Fibroblast of peridontal ligament (primary cell): ENCODE results near the gene TCF4.

Experiments
- DNase-seq: peaks from one replicate; pipeline ENCODE4 v3.0.0-alpha.2; 2010; ENCODE audit errors: extremely low read depth

Gene TCF4

GRCh38 chr18:55413474-55413873 lies 174.5 kb downstream of the TCF4 start:
- no peak for DNase-seq

- DNase-seq: no peak
These were observed 180.0 kb downstream of the TCF4 start for GRCh38 chr18:55407774-55408535.

GRCh38 chr18:55407191-55407590 lies 180.8 kb downstream of the TCF4 start:
- no peak for DNase-seq

- no peak for DNase-seq
These were observed 181.5 kb downstream of the TCF4 start for GRCh38 chr18:55406451-55406991.

- DNase-seq: peak; percentile 95
These were observed 182.0 kb downstream of the TCF4 start for GRCh38 chr18:55405893-55406406.

- peak; percentile 62 for DNase-seq
These were observed 182.5 kb downstream of the TCF4 start for GRCh38 chr18:55405475-55405874.

GRCh38 chr18:55404832-55405465 lies 183.0 kb downstream of the TCF4 start:
- DNase-seq: no peak

- DNase-seq: no peak
These were observed 183.7 kb downstream of the TCF4 start for GRCh38 chr18:55404136-55404830.

- no peak for DNase-seq
These were observed 184.5 kb downstream of the TCF4 start for GRCh38 chr18:55403421-55403949.

- no peak for DNase-seq
These were observed 185.1 kb downstream of the TCF4 start for GRCh38 chr18:55402731-55403405.

- peak; percentile 24 for DNase-seq
These were observed 186.3 kb downstream of the TCF4 start for GRCh38 chr18:55401638-55402191.

GRCh38 chr18:55400590-55401541 lies 187.1 kb downstream of the TCF4 start:
- DNase-seq: no peak

- no peak for DNase-seq
These were observed 187.9 kb downstream of the TCF4 start for GRCh38 chr18:55400081-55400480.

GRCh38 chr18:55398858-55399257 lies 189.1 kb downstream of the TCF4 start:
- DNase-seq: no peak

- DNase-seq: no peak
These were observed 191.0 kb downstream of the TCF4 start for GRCh38 chr18:55396979-55397378.

- no peak for DNase-seq
These were observed 191.6 kb downstream of the TCF4 start for GRCh38 chr18:55396267-55396905.

- DNase-seq: no peak
These were observed 192.2 kb downstream of the TCF4 start for GRCh38 chr18:55395799-55396198.

GRCh38 chr18:55390898-55391297 lies 197.1 kb downstream of the TCF4 start:
- DNase-seq: no peak
